K562 (cell line): ENCODE data around the gene DEGS2. TPM values are rescaled to one million over a fixed set of nuclear protein-coding genes. Genes with fewer than 3 reads are reported as not detected.

Source experiments
- ATAC-seq: fragments of 200-7000 bp; cut with Tn5 transposase; 3 replicates; pipeline ENCODE4 v1.9.1; 2020; ENCODE audit warnings: moderate library complexity
- BruUV-seq: library from RNA; stranded (reverse); fragments of 400-500 nt; replicated peaks from 2 replicates; lab custom pipeline; 2021; lab: Mats Ljungman, UMichigan
- CTCF ChIA-PET: fragments of 300-600 bp; formaldehyde crosslinking; extraction: SDS; loops from one replicate; lab custom pipeline; 2021; ENCODE audit warnings: low intra/inter-chr PET ratio; lab: Yijun Ruan, JAX
- POLR2A ChIA-PET: fragments of 300-600, 350-650 bp; sonication (Branson Sonifier 250); formaldehyde crosslinking; extraction: SDS; loops from one replicate; lab custom pipeline; 2021; ENCODE audit warnings: antibody characterized with exemption, inconsistent platforms; lab: Yijun Ruan, JAX
- DNase-seq, 4 experiments: peaks; one replicate each; pipeline versions ENCODE4 v3.0.0 to v3.0.0-alpha.2; 2011 to 2018; ENCODE audit warnings: low spot score in 3 of 4, mixed read lengths in 3 of 4; ENCODE audit errors: extremely low read depth in 1 of 4
- FAIRE-seq: peaks from 2 replicates; lab custom pipeline; 2011; peaks lifted over from hg19 to GRCh38; lab: Jason Lieb, UNC
- H2AFZ ChIP-seq: 2 replicates; pipeline ENCODE4 v1.6.0; 2011; ENCODE audit warnings: low read depth, low read length, control low read depth, inconsistent platforms
- H3K27ac ChIP-seq: fragments of 200-600 bp; 3 replicates; pipeline ENCODE4 v1.8.0; 2011; ENCODE audit warnings: low read depth, mild to moderate bottlenecking, control low read depth, inconsistent platforms, low read length, moderate library complexity, mixed read lengths; ENCODE audit errors: extremely low read depth
- H3K27me3 ChIP-seq, 2 experiments: fragments of 300-600 bp in 1 of 2; 2 replicates in 1 of 2; 3 replicates in 1 of 2; pipeline versions ENCODE4 v1.6.0 to v1.8.0; 2011; ENCODE audit warnings: inconsistent platforms in 2 of 2, low read length in 2 of 2, mild to moderate bottlenecking in 1 of 2, mixed read lengths in 1 of 2, moderate library complexity in 1 of 2; ENCODE audit not compliant: control insufficient read depth in 2 of 2, insufficient read depth in 2 of 2
- H3K36me3 ChIP-seq: fragments of 300-600 bp; 3 replicates; pipeline ENCODE4 v1.8.0; 2011; ENCODE audit warnings: mild to moderate bottlenecking, low read length, inconsistent platforms; ENCODE audit not compliant: control insufficient read depth, insufficient read depth
- H3K4me1 ChIP-seq, 2 experiments: fragments of 200-600 bp in 1 of 2; replicated peaks in 1 of 2; 2 replicates in 1 of 2; 3 replicates in 1 of 2; pipeline versions ENCODE4 v1.5.1 to v1.8.0; 2011; ENCODE audit warnings: inconsistent platforms in 2 of 2, low read length in 2 of 2, mild to moderate bottlenecking in 1 of 2, mixed read lengths in 1 of 2, moderate library complexity in 1 of 2; ENCODE audit not compliant: control insufficient read depth in 2 of 2, insufficient read depth in 2 of 2
- H3K4me2 ChIP-seq: 2 replicates; pipeline ENCODE4 v1.6.1; 2011; ENCODE audit warnings: low read length, control low read depth, inconsistent platforms, mixed read lengths; ENCODE audit not compliant: insufficient read depth
- H3K4me3 ChIP-seq: fragments of 200-600 bp; sonication (generic), shearing (Covaris generic); 2 replicates; pipeline ENCODE4 v1.5.1; 2016; ENCODE audit warnings: control low read depth, inconsistent platforms
- H3K79me2 ChIP-seq: fragments of 200-600 bp; 3 replicates; pipeline ENCODE4 v1.8.0; 2011; ENCODE audit warnings: low read length, inconsistent platforms; ENCODE audit not compliant: control insufficient read depth, insufficient read depth
- H3K9ac ChIP-seq, 2 experiments: 2 replicates each; pipeline versions ENCODE4 v1.6.0 to v1.6.1; 2011; ENCODE audit warnings: low read depth in 2 of 2, low read length in 2 of 2, control low read depth in 1 of 2, inconsistent platforms in 1 of 2, mild to moderate bottlenecking in 1 of 2, mixed read lengths in 1 of 2; ENCODE audit not compliant: insufficient read depth in 1 of 2
- H3K9me1 ChIP-seq: one replicate; pipeline ENCODE4 v1.6.0; 2011; ENCODE audit warnings: inconsistent platforms, mild to moderate bottlenecking, low read length, moderate library complexity; ENCODE audit not compliant: control insufficient read depth, insufficient read depth
- H3K9me3 ChIP-seq: replicated peaks from 2 replicates; pipeline ENCODE4 v1.5.1; 2011; ENCODE audit warnings: low read depth, low read length, inconsistent platforms; ENCODE audit not compliant: control insufficient read depth, insufficient read depth
- H4K20me1 ChIP-seq: replicated peaks from 2 replicates; pipeline ENCODE4 v1.6.1; 2011; ENCODE audit warnings: low read length, inconsistent platforms, mixed read lengths; ENCODE audit not compliant: control insufficient read depth, insufficient read depth
- NRF1 ChIP-seq, 2 experiments: fragments of 450-650 bp; IDR thresholded peaks in 1 of 2; conservative IDR thresholded peaks in 1 of 2; 2 replicates each; pipeline ENCODE4 v1.6.1; 2014; ENCODE audit warnings: mild to moderate bottlenecking in 2 of 2
- PCBP1 ChIP-seq: fragments of 200-400 bp; formaldehyde crosslinking; IDR thresholded peaks from 2 replicates; pipeline ENCODE4 v1.6.1; 2018; ENCODE audit warnings: mild to moderate bottlenecking, low read depth, low read length; ENCODE audit not compliant: poor library complexity, severe bottlenecking
- RBM25 ChIP-seq: fragments of 200-400 bp; formaldehyde crosslinking; IDR thresholded peaks from 2 replicates; pipeline ENCODE4 v1.6.1; 2018; ENCODE audit warnings: low read length, low read depth, moderate library complexity; ENCODE audit not compliant: severe bottlenecking
- WGBS: fragments of 100-300 bp; shearing (Covaris generic); methylation state at CpG from one replicate; pipeline ENCODE4 v1.1.6; 2016; ENCODE audit warnings: low coverage, mixed read lengths; ENCODE audit not compliant: insufficient coverage; ENCODE audit errors: missing lambda C conversion rate; 5-methylcytosine and 5-hydroxymethylcytosine counted together
- in situ Hi-C: fragments of 300-500 bp; cut with MboI; formaldehyde crosslinking; loops from 4 replicates; pipeline ENCODE4 v1.15.0; 2018; ENCODE audit warnings: inconsistent platforms, mixed read lengths
- intact Hi-C: fragments of 100-400 bp; cut with micrococcal nuclease; formaldehyde crosslinking; loops from 2 replicates; pipeline ENCODE4 v1.14.2; 2022
- polyA plus RNA-seq, 8 experiments: library from polyadenylated mRNA; depleted of rRNA in 4 of 8; stranded (reverse) in 5 of 8; unstranded in 3 of 8; fragments of >200 nt; fragmentation: Nextera tagmentation in 2 of 8; fragmentation: Illumina TruSeq in 1 of 8; extraction: Ambion mirVana in 2 of 8; extraction: Trizol in 1 of 8; gene quantifications; 2 replicates each; pipeline versions ENCODE4 v1.2.1 to v1.2.3, GENCODE V29; 2011 to 2014; ENCODE audit warnings: inconsistent platforms in 1 of 8, missing spikeins in 1 of 8
- total RNA-seq, 7 experiments: library from RNA; depleted of rRNA in 6 of 7; stranded (reverse); fragments of >200 nt in 6 of 7; fragmentation: Illumina TruSeq in 2 of 7; extraction: Trizol in 2 of 7; gene quantifications; 2 replicates each; pipeline versions ENCODE4 v1.2.1 to v1.2.3, GENCODE V29; 2011 to 2021; ENCODE audit warnings: low replicate concordance in 1 of 7

Gene DEGS2
- total and polyA plus RNA-seq, 9 of the 15 experiments (the other 6 are each of a cell fraction or from before 2014, with no cell fraction given): 0.22 to 2.9 (median 0.70) TPM

DNA sequence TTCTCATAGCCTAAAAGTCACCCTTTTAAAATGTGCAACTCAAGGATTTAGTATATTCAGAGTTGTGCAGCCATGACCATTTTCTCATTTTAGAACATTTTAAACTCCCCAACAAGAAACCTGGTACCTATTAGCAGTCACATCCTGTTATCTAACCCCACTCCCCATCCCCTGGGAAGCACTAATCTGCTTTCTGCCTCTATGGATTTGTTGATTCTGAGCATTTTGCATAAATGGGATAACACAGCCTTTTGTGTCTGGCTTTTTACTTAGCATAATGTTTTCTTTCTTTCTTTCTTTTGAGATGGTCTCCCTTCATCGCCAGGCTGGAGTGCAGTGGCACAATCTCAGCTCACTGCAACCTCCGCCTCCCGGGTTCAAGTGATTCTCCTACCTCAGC is 40.9 kb upstream of the DEGS2 start:
- BruUV-seq: no TSS peak
- CTCF ChIA-PET: no interaction called here
- POLR2A ChIA-PET: no interaction called here

DNA sequence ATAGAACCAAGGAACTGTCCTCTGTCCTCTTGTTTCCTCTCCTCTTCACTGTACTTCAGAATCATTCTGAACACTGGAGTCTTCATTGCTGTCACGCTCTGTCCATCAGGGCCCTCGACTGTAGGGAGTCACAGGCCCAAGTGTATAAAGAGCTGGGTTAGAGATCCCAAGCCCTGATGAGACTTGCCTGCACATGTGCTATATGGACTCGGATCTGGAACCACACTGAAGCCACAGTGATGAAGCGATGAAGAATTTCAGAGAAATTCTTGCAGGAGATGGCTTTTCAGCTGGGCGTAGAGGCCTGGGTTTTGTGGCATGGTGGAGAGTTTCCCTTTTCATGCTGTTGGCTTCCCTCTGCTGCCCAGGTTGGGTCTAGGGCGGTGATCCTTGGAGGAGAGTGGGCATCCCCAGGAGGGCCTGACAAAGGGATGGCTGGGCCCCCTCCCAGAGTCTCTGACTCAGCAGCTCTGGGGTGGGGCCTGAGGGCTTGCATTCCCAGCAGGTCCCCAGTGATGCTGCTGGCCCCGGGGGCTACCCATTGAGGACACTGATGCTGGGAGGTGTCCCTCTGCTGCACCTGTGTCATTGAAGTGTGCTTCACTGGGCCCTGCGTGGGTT is 39.9 kb upstream of the DEGS2 start:
- Histone ChIP-seq H3K4me1 (peaks cover 0 to 4% of the 10 kb centered on the region in 2 experiments; a peak in 2 of 5 replicates), H3K4me2 (no peak overlapping the region), H3K9me3 (no peaks in the 10 kb centered on the region), H3K36me3 (no peaks in the 10 kb centered on the region), H3K27me3 (no peaks in the 10 kb centered on the region), H3K9me1 (no peaks in the 10 kb centered on the region), H2AFZ (no peak overlapping the region), H3K79me2 (no peaks in the 10 kb centered on the region), H3K4me3 (no peak overlapping the region), H4K20me1 (no peaks in the 10 kb centered on the region), H3K9ac (no peak overlapping the region), H3K27ac (no peak overlapping the region)
- FAIRE-seq (no peak), DNase-seq (no peak), ATAC-seq (peak; percentile 39)
- ChIA-PET POLR2A (interaction anchor here (0.6 kb wide), 1 partner anchor 42 kb away, joined by 3 read pairs; no protein-coding TSS in a partner anchor), CTCF (no interaction called here)
- BruUV-seq: no TSS peak
- in situ Hi-C loops: no loop called here
- TF ChIP-seq NRF1 (conservative IDR thresholded peaks at IDR 0.05 in 1 of 2, IDR thresholded peaks at IDR 0.05 in 1 of 2) (0 out of 4 replicates have a peak, but pooled peaks of 1 of the 2 experiments have one; percentile 13), RBM25 (no peak)
- 70% methylated on average over 5 of the region's 8 CpGs for WGBS
- intact Hi-C loops: no loop called here

More for the DNA sequence above, 40.9 kb upstream of the DEGS2 start:
- Histone ChIP-seq H3K4me2 (no peak overlapping the region), H3K9me1 (no peaks in the 10 kb centered on the region), H3K9ac (no peak overlapping the region), H4K20me1 (no peaks in the 10 kb centered on the region), H3K36me3 (no peaks in the 10 kb centered on the region), H3K27me3 (no peaks in the 10 kb centered on the region), H3K9me3 (no peaks in the 10 kb centered on the region)
- no CpG with 5 or more reads among the region's 3 CpGs for WGBS
- DNase-seq (no peak), ATAC-seq (no peak)
- intact Hi-C loops: no loop called here
- no peak for TF ChIP-seq PCBP1
- TF ChIP-seq, all 486 proteins: peak for 0
- Histone ChIP-seq H3K4me1 (peaks cover 0 to 4% of the 10 kb centered on the region in 2 experiments; a peak in 2 of 5 replicates), H2AFZ (no peak overlapping the region), H3K27ac (no peak overlapping the region), H3K79me2 (no peaks in the 10 kb centered on the region), H3K4me3 (no peak overlapping the region)
- in situ Hi-C loops: no loop called here
- no peak for FAIRE-seq
